CD4-positive, alpha-beta T cell treated with Interleukin-6 at 100 ng/mL for 8 hours (primary cell): ENCODE data around the gene SMIM3.
"Not testable (repeated sequence)": the region's sequence is repeated elsewhere in the genome, so short reads cannot be mapped to it uniquely, and the experiment has no call there.

Experiments
- DNase-seq: peaks from one replicate; pipeline ENCODE4 v3.0.0-alpha.2; 2020; ENCODE audit warnings: mixed read lengths, low spot score

SMIM3 gene

DNA sequence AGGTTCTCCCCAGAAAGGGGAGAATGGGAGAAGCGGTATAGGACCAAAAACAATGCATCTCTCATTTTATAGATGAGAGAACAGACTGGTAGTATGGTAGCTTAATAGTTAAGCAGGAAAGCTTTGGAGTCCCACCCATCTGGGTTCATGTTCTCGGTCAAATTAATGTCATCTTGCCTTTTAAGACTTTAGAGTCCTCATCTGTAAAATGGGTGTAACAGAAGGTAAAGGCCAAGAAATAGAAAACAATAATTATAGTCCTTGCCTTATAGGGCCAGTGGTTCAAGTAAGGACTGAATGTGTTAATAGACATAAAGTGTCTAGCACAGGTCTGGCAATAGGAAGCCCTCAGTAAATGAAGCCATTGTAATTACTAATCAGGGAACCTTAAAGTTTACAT, 16.4 kb downstream of the SMIM3 start:
- no peak for DNase-seq

DNA sequence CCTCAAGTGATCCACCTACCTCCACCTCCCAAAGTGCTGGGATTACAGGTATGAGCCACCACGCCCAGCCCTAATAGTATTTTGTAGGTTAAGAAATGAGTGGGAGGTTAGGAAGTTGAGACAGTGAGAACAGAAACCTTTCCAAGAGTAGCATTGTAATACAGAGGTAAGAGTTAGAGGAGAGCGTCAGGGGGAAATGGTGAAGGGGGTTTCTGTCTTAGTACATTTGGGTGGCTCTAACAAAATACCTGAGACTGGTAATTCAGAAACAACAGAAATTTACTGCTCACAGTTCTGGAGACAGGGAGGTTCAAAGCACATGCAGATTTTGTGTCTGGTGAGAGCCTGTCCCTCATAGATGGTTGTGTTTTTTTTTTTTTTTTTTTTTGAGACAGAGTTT, 18.8 kb downstream of the SMIM3 start:
- DNase-seq = no peak

GRCh38 chr5:150801117-150801927, 22.8 kb downstream of the SMIM3 start:
- DNase-seq = peak; percentile 40

GRCh38 chr5:150804388-150804787, 25.8 kb downstream of the SMIM3 start:
- DNase-seq = no peak

GRCh38 chr5:150809363-150809762, 30.8 kb downstream of the SMIM3 start:
- no peak for DNase-seq

DNA sequence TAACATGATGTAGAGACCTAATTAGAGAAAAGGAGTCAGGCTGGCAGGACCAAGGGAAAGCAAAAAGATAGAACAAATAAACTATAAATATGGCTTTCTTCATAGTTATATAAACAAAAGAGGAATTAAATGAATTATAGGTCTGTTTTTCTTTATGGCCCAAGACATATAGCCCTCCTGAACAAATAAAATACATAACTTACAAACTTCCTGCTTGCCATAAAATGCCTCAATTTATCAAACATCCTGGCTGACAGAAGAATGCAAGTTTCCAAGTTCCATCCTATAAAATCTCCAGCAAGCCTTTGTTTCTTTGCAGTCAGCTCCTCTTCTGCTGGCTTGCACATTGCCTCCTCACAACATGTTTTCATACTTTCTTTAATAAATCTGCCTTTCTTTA, 36.5 kb downstream of the SMIM3 start:
- DNase-seq = no peak

- DNase-seq = no peak
These were observed 38.4 kb downstream of the SMIM3 start for GRCh38 chr5:150816946-150817345.

DNA sequence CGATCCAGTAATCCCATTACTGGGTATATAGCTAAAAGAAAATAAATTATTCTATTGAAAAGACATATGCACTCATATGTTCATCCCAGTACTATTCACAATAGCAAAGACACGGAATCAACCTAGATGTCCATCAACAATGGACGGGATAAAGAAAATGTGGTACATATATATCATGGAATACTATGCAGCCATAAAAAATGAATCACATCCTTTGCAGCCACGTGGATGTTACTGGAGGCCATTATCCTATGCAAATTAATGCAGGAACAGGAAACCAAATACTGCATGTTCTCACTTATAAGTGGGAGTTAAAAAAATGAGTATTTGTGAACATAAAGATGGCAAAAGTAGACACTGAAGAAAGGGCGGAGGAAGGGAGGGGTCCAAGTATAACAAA, 51.2 kb downstream of the SMIM3 start:
- DNase-seq = no peak

- DNase-seq = not testable (repeated sequence)
These were observed 53.3 kb downstream of the SMIM3 start for GRCh38 chr5:150831821-150832220.

- no peak for DNase-seq
These were observed 57.5 kb downstream of the SMIM3 start for GRCh38 chr5:150836064-150836463.

DNA sequence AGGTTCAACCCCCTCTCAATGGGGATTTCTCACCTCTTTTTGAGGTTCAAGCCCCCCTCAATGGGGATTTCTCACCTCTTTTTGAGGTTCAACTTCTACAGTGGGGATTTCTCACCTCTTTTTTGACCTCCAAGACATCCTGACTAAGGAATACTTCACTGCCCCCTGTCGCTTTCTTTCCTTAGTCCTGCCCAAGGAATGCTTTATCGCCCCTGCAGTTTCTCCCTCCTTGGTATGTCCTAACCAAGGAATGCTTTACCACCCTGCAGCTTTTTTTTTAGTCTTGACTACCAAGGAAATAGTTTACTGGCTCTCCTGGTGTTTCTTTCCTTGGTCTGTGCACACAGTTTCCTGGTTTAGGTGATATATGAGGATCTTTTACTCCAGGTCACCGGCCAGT, 58.1 kb downstream of the SMIM3 start:
- DNase-seq = no peak

- not testable (repeated sequence) for DNase-seq
These were observed 66.8 kb downstream of the SMIM3 start for GRCh38 chr5:150845185-150845859.

DNA sequence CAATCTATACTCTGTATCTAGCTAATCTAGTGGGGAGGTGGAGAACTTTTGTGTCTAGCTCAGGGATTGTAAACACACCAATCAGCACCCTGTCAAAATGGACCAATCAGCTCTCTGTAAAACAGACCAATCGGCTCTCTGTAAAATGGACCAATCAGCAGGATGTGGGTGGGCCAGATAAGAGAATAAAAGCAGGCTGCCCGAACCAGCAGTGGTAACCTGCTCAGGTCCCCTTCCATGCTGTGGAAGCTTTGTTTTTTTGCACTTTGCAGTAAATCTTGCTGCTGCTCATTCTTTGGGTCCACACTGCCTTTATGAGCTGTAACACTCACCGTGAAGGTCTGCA, 67.7 kb downstream of the SMIM3 start, which contains the start of gene IRGM:
Gene IRGM (plus strand): TSS at position 214 of the 346 bp plus-strand sequence. CDS start 1,603 bp downstream, outside the sequence.
- DNase-seq = not testable (repeated sequence)
